Ishikawa (cell line): ENCODE data around the gene DYNC1H1.

ENCODE experiments used
- EP300 ChIP-seq: IDR thresholded peaks from 2 replicates; pipeline ENCODE4 v1.6.1; 2012; ENCODE audit warnings: borderline replicate concordance
- FOXM1 ChIP-seq: IDR thresholded peaks from 2 replicates; pipeline ENCODE4 v1.6.1; 2012; ENCODE audit warnings: low read depth, borderline replicate concordance
- ZBTB7A ChIP-seq: IDR thresholded peaks from 2 replicates; pipeline ENCODE4 v1.6.1; 2012; ENCODE audit warnings: low read depth
- TF ChIP-seq, protein P1 (sequence below): IDR thresholded peaks from 2 replicates; pipeline ENCODE4 v1.6.1; 2012
- TF ChIP-seq, protein P2 (sequence below): IDR thresholded peaks from 2 replicates; pipeline ENCODE4 v1.6.1; 2012; ENCODE audit warnings: low read depth, mild to moderate bottlenecking

DNA sequence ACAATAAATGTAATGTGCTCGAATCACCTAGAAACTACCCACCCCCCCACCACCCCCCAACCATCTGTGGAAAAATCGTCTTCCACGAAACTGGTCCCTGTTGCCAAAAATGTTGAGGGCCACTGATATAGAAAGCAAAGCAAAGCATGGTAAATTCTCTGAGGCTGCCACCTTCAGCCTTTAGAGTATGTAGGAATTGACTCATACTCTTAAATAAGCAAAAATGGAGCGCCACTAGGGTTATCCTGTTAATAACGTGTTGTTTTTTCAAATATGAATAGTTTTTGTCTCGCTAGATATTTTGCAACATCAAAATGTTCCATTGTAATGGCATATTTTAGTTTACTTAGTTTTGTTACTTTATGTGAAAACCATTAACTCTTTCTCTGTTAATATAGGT lies 18.2 kb downstream of the DYNC1H1 start:
- no peak for TF ChIP-seq FOXM1
- TF ChIP-seq, protein P1, sequence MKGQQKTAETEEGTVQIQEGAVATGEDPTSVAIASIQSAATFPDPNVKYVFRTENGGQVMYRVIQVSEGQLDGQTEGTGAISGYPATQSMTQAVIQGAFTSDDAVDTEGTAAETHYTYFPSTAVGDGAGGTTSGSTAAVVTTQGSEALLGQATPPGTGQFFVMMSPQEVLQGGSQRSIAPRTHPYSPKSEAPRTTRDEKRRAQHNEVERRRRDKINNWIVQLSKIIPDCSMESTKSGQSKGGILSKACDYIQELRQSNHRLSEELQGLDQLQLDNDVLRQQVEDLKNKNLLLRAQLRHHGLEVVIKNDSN = no peak
- no peak for TF ChIP-seq EP300
- no peak for TF ChIP-seq ZBTB7A
- TF ChIP-seq, protein P2, sequence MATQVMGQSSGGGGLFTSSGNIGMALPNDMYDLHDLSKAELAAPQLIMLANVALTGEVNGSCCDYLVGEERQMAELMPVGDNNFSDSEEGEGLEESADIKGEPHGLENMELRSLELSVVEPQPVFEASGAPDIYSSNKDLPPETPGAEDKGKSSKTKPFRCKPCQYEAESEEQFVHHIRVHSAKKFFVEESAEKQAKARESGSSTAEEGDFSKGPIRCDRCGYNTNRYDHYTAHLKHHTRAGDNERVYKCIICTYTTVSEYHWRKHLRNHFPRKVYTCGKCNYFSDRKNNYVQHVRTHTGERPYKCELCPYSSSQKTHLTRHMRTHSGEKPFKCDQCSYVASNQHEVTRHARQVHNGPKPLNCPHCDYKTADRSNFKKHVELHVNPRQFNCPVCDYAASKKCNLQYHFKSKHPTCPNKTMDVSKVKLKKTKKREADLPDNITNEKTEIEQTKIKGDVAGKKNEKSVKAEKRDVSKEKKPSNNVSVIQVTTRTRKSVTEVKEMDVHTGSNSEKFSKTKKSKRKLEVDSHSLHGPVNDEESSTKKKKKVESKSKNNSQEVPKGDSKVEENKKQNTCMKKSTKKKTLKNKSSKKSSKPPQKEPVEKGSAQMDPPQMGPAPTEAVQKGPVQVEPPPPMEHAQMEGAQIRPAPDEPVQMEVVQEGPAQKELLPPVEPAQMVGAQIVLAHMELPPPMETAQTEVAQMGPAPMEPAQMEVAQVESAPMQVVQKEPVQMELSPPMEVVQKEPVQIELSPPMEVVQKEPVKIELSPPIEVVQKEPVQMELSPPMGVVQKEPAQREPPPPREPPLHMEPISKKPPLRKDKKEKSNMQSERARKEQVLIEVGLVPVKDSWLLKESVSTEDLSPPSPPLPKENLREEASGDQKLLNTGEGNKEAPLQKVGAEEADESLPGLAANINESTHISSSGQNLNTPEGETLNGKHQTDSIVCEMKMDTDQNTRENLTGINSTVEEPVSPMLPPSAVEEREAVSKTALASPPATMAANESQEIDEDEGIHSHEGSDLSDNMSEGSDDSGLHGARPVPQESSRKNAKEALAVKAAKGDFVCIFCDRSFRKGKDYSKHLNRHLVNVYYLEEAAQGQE = no peak
